GM10266 (cell line): ENCODE measurements around the gene YWHAB.

ENCODE experiments used
- DNase-seq: peaks from one replicate; pipeline ENCODE4 v3.0.0; 2012; ENCODE audit errors: extremely low spot score
- CTCF ChIP-seq: IDR thresholded peaks from 2 replicates; pipeline ENCODE4 v1.5.1; 2012; ENCODE audit warnings: mild to moderate bottlenecking, low read depth; ENCODE audit not compliant: control insufficient read depth, insufficient read depth; ENCODE audit errors: missing control alignments

Gene YWHAB

DNA sequence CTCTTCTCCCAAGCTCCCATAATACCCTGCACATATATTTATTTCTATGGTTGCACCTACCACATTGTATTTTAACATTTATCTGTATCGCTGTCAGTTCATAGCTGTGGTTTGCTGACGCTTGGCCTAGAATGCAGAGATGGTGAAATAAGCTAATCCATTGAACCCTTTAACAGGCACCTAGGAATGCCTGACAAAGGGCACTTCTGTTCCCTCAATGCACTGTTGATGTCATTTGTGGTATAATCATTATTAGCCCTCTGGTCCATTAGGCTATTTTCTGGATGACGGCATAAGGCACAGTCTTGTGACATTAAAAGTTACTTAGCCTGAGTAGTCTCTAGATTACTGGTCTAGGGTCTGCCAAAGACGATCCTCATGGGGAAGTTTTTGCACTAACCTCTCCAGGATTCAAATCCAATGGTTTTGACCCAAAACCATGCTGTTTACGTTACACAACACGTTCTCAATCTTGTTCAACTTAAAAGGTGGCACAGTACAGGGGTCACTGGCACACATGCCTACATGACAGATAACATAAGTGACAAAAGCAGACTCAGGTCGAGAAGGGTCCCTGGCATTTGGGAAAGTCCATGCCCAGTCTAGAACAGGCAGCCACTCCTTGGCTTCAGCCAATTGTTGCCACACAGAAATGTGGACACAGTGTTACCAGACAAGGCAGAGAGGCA is 2.1 kb upstream of the YWHAB start:
- TF ChIP-seq CTCF, result no peak
- no peak for DNase-seq

GRCh38 chr20:44884907-44885391 is 556 bp upstream of the YWHAB start:
- no peak for DNase-seq
- no peak for TF ChIP-seq CTCF

- no peak for TF ChIP-seq CTCF
- no peak for DNase-seq
These were observed 754 bp downstream of the YWHAB start for GRCh38 chr20:44886266-44886651.

- no peak for TF ChIP-seq CTCF
- DNase-seq, result no peak
These were observed 1.3 kb downstream of the YWHAB start for GRCh38 chr20:44886828-44887227.

DNA sequence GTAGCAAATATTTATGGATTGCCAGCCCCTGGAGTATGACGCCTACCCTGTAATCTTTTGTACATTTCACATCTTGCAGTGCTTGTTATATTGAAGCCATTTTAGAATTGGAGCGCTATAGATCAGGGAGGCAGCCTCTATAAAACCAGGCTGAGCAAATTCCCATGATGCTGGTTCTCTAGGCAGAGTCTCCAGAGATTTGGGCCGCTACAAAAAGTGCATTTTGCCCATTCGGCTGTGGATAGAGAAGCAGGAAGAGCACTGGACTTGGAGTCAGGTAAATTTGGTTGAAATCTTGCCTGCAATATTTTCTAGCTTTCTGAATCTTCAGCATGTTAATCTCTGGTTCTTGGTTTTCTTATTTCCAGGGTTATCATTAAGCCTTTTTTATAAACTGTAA is 2.0 kb downstream of the YWHAB start:
- no peak for DNase-seq
- no peak for TF ChIP-seq CTCF

DNA sequence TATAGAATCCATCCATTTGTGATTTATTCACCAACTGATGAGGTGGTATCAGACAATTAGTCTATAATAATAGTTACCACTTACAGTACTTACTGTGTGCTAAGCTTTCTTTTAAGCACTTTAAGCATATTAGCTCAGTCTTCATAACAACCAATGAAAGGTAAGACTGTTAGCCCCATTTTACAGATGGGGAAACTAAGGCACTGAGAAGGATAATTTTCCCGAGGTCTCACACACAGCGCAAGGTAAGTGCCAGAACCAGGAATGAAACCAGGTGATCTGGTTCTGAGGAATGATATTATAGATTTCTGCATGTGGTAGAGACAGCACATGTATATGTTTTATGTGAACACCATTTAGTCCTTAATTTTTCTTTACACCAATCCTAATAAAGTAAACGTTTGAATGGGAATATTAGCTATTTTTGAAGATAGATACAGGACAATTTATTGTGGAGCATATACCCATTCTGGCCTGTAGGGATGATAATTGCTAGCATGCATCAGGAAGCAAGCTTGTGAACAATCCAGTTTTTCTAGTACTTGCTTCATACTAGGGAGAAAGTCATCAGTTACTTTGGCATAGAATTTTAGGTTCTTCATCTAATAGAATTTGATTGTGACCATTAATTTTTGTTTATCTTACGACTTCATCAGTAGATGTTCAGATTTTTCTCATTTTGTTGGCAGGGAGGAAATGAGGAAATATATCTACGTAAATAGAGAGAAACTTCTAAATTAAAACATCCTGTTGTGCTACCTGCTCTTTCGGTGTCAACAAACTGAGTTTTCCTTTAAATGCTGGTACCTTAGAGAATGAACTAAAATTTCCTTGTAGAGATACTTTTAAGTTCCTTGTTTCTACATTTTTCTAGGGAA is 3.0 kb downstream of the YWHAB start:
- no peak for TF ChIP-seq CTCF
- no peak for DNase-seq

DNA sequence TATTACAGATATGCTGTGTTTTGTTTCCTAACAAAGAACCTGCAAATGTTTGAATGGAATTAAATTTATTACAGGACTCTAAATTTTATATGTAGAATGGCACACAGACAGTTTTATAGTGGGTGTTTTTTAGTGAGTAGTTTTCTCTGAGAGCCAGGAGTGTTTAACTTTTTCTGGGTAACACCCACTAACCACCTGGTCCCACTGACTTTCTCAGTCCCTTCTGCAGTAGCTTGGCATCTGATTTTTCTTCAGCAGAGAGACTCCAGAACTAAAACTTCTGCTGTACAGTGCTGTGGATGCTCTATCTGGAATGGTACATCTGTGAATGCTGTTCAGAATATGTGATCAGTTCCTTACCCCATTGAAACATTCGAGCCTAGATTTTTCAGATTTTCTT is 6.3 kb downstream of the YWHAB start:
- TF ChIP-seq CTCF, result no peak
- no peak for DNase-seq
